ENCODE measurements around the gene FOXP1. TPM values are rescaled to one million over a fixed set of nuclear protein-coding genes. Genes with fewer than 3 reads are reported as not detected.

The FOXP1 gene
- polyA plus RNA-seq, 1 donor (not counting 4 experiments of a cell fraction or from before 2014, with no cell fraction given) = 14.6 TPM

DNA sequence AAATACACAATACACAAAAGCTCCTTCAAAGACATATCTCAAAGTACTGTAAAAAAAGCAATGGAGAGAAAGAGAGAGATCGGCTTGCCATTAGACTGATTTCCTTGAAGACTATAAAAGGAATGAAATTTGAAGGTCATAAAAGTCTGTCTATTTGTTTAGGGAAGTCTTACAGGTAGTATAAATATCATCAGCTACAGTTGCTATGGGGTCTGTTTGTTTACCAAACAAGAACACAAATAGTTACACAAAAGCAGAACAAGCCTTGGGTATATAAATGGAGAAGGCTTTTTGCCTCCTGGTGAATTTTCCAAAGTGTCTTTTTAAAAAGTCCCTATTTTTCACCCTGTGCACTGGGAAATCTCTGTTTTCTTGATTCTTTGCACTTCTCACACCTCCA is 552.3 kb downstream of the FOXP1 start:
- TF ChIP-seq EZH2 (IDR thresholded peaks at IDR 0.05; ENCODE audit: low read length) = no peak
- TF ChIP-seq CTCF (optimal IDR thresholded peaks at IDR 0.05 in 1 of 3, IDR thresholded peaks at IDR 0.05 in 1 of 3, conservative IDR thresholded peaks at IDR 0.05 in 1 of 3; ENCODE audit: extremely low read depth in 1 of 3, insufficient read depth in 2 of 3, low read length in 3 of 3) = no peak
- no peak for FAIRE-seq

DNA sequence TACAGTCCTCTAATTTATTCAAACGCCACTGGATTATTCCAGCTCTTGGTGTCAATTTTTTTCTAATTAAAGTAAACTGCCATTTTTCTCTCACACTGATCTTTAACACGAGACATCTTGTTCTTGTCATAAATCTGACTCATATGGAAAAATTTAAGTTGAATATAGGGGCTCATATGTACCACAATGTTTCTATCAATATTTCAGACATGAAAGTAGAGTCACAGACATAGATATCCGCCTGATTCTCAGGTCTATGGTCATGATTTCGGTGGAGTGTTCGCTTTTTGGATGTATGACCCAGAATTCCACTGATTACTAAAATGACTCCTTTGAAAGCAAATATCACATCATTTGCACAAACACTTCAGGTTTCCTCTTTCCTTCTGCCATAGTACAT is 552.8 kb downstream of the FOXP1 start:
- DNase-seq (ENCODE audit: low read depth, low spot score) = no peak
- no peaks in the 10 kb centered on the region for H3K9me1 ChIP-seq (ENCODE audit: control insufficient read depth, extremely low read depth, insufficient read depth, low read length)
- no peaks in the 10 kb centered on the region for H3K27me3 ChIP-seq (ENCODE audit: control insufficient read depth, extremely low read depth, insufficient read depth, low read length)
- H3K36me3 ChIP-seq (ENCODE audit: control insufficient read depth in 2 of 2, extremely low read depth in 1 of 2, insufficient read depth in 2 of 2, low read length in 2 of 2) = peaks cover 2 to 23% of the 10 kb centered on the region in 2 experiments
- no peak overlapping the region for H3K9ac ChIP-seq (ENCODE audit: control insufficient read depth, extremely low read depth, insufficient read depth, low read length)
- H4K20me1 ChIP-seq (ENCODE audit: control insufficient read depth, extremely low read depth, insufficient read depth, low read length) = no peaks in the 10 kb centered on the region
- FAIRE-seq = no peak
- H3K79me2 ChIP-seq (ENCODE audit: control insufficient read depth, insufficient read depth, low read length) = peaks cover 64% of the 10 kb centered on the region
- H3K4me1 ChIP-seq (ENCODE audit: control insufficient read depth, extremely low read depth, insufficient read depth, low read length) = peaks cover 23% of the 10 kb centered on the region
- no peak overlapping the region for H3K4me2 ChIP-seq (ENCODE audit: control insufficient read depth, extremely low read depth, insufficient read depth, low read depth, low read length)
- no peak overlapping the region for H2AFZ ChIP-seq (ENCODE audit: control insufficient read depth, low read length)
- H3K9me3 ChIP-seq (ENCODE audit: control insufficient read depth, low read depth, low read length) = no peaks in the 10 kb centered on the region
- H3K27ac ChIP-seq (ENCODE audit: control insufficient read depth, insufficient read depth, low read length) = no peak overlapping the region
- H3K4me3 ChIP-seq (ENCODE audit: control insufficient read depth in 2 of 3, extremely low read depth in 1 of 3, insufficient read depth in 2 of 3, low read depth in 1 of 3, low read length in 3 of 3) = no peak overlapping the region
- dilution Hi-C loops (cut with MboI; ENCODE audit: extremely low pct_ligation_motif_present, low sequenced_read_pairs) = no loop called here
- TF ChIP-seq CTCF (optimal IDR thresholded peaks at IDR 0.05 in 1 of 3, IDR thresholded peaks at IDR 0.05 in 1 of 3, conservative IDR thresholded peaks at IDR 0.05 in 1 of 3; ENCODE audit: extremely low read depth in 1 of 3, insufficient read depth in 2 of 3, low read length in 3 of 3) (no peak), EZH2 (IDR thresholded peaks at IDR 0.05; ENCODE audit: low read length) (no peak)

More for the DNA sequence above, 552.3 kb downstream of the FOXP1 start:
- dilution Hi-C loops (cut with MboI; ENCODE audit: extremely low pct_ligation_motif_present, low sequenced_read_pairs) = no loop called here
- Histone ChIP-seq H3K4me2 (ENCODE audit: control insufficient read depth, extremely low read depth, insufficient read depth, low read depth, low read length) (no peak overlapping the region), H3K9me3 (ENCODE audit: control insufficient read depth, low read depth, low read length) (no peaks in the 10 kb centered on the region), H3K27ac (ENCODE audit: control insufficient read depth, insufficient read depth, low read length) (no peak overlapping the region), H3K4me1 (ENCODE audit: control insufficient read depth, extremely low read depth, insufficient read depth, low read length) (peaks cover 25% of the 10 kb centered on the region), H2AFZ (ENCODE audit: control insufficient read depth, low read length) (no peak overlapping the region), H3K4me3 (ENCODE audit: control insufficient read depth in 2 of 3, extremely low read depth in 1 of 3, insufficient read depth in 2 of 3, low read depth in 1 of 3, low read length in 3 of 3) (no peak overlapping the region), H4K20me1 (ENCODE audit: control insufficient read depth, extremely low read depth, insufficient read depth, low read length) (no peaks in the 10 kb centered on the region), H3K36me3 (ENCODE audit: control insufficient read depth in 2 of 2, extremely low read depth in 1 of 2, insufficient read depth in 2 of 2, low read length in 2 of 2) (peaks cover 2 to 20% of the 10 kb centered on the region in 2 experiments), H3K9ac (ENCODE audit: control insufficient read depth, extremely low read depth, insufficient read depth, low read length) (no peak overlapping the region), H3K9me1 (ENCODE audit: control insufficient read depth, extremely low read depth, insufficient read depth, low read length) (no peaks in the 10 kb centered on the region), H3K79me2 (ENCODE audit: control insufficient read depth, insufficient read depth, low read length) (peaks cover 61% of the 10 kb centered on the region), H3K27me3 (ENCODE audit: control insufficient read depth, extremely low read depth, insufficient read depth, low read length) (no peaks in the 10 kb centered on the region)
- no peak for DNase-seq (ENCODE audit: low read depth, low spot score)

Data from keratinocyte (primary cell).